Neural progenitor cell (in vitro differentiated cells): ENCODE measurements around the gene STRAP. TPM values are rescaled to one million over a fixed set of nuclear protein-coding genes. Genes with fewer than 3 reads are reported as not detected.
"Not testable (repeated sequence)": the region's sequence is repeated elsewhere in the genome, so short reads cannot be mapped to it uniquely, and the experiment has no call there.

Source experiments
- DNase-seq: peaks from one replicate; pipeline ENCODE4 v3.0.0-alpha.2; 2016; ENCODE audit warnings: low spot score
- H2AFZ ChIP-seq: fragments of 200-600 bp; sonication (generic); replicated peaks from 2 replicates; pipeline ENCODE4 v1.6.1; 2016; ENCODE audit warnings: antibody characterized with exemption
- H3F3A ChIP-seq: fragments of 200-600 bp; sonication (generic); 2 replicates; pipeline ENCODE4 v1.6.1; 2016; ENCODE audit warnings: antibody characterized with exemption, low read depth
- H3K27ac ChIP-seq: fragments of 200-600 bp; sonication (generic); 2 replicates; pipeline ENCODE4 v1.5.1; 2016; ENCODE audit warnings: mild to moderate bottlenecking
- H3K27me3 ChIP-seq: fragments of 200-600 bp; sonication (generic); 2 replicates; pipeline ENCODE4 v1.6.1; 2016; ENCODE audit warnings: mild to moderate bottlenecking, moderate library complexity
- H3K36me3 ChIP-seq: fragments of 200-600 bp; sonication (generic); 2 replicates; pipeline ENCODE4 v1.5.1; 2016
- H3K4me1 ChIP-seq: fragments of 200-600 bp; sonication (generic); 2 replicates; pipeline ENCODE4 v1.6.1; 2016; ENCODE audit warnings: mixed run types
- H3K4me2 ChIP-seq: fragments of 200-600 bp; sonication (generic); 2 replicates; pipeline ENCODE4 v1.6.1; 2016
- H3K4me3 ChIP-seq: fragments of 200-600 bp; sonication (generic); 2 replicates; pipeline ENCODE4 v1.5.1; 2016
- H3K79me2 ChIP-seq: fragments of 200-600 bp; sonication (generic); 2 replicates; pipeline ENCODE4 v1.6.1; 2016; ENCODE audit warnings: low read depth
- H3K9ac ChIP-seq: fragments of 200-600 bp; sonication (generic); 2 replicates; pipeline ENCODE4 v1.6.1; 2016
- H3K9me3 ChIP-seq: fragments of 200-600 bp; sonication (generic); 2 replicates; pipeline ENCODE4 v1.5.1; 2016; ENCODE audit warnings: low read depth
- H4K20me1 ChIP-seq: fragments of 200-600 bp; sonication (generic); 2 replicates; pipeline ENCODE4 v1.6.1; 2016; ENCODE audit warnings: low read depth
- H3K27ac Mint-ChIP-seq: 3 replicates; pipeline ENCODE4 v1.8.0; 2021; ENCODE audit warnings: mixed read lengths
- H3K27me3 Mint-ChIP-seq: 2 replicates; pipeline ENCODE4 v1.8.0; 2022; ENCODE audit warnings: low read depth, mild to moderate bottlenecking, inconsistent platforms, moderate library complexity, mixed read lengths; ENCODE audit not compliant: insufficient read depth
- H3K36me3 Mint-ChIP-seq: 3 replicates; pipeline ENCODE4 v1.8.0; 2021; ENCODE audit warnings: mixed read lengths
- H3K4me1 Mint-ChIP-seq: 3 replicates; pipeline ENCODE4 v1.8.0; 2021; ENCODE audit warnings: mixed read lengths
- H3K4me3 Mint-ChIP-seq: 3 replicates; pipeline ENCODE4 v1.8.0; 2021; ENCODE audit warnings: mild to moderate bottlenecking, moderate library complexity, mixed read lengths
- H3K9me3 Mint-ChIP-seq: 3 replicates; pipeline ENCODE4 v1.8.0; 2020; ENCODE audit warnings: mixed read lengths
- CTCF ChIP-seq: fragments of 200-600 bp; sonication (generic); IDR thresholded peaks from 2 replicates; pipeline ENCODE4 v1.5.1; 2017; ENCODE audit warnings: antibody characterized with exemption, mild to moderate bottlenecking
- EZH2 ChIP-seq: fragments of 200-600 bp; sonication (generic); IDR thresholded peaks from 2 replicates; pipeline ENCODE4 v1.6.1; 2017; ENCODE audit warnings: antibody characterized with exemption, mild to moderate bottlenecking, moderate library complexity
- EZH2phosphoT487 ChIP-seq: fragments of 200-600 bp; sonication (generic); IDR thresholded peaks from 2 replicates; pipeline ENCODE4 v1.6.1; 2017; ENCODE audit warnings: antibody characterized with exemption
- total RNA-seq: library from RNA; depleted of rRNA; stranded (reverse); fragments of >200 nt; gene quantifications from 2 replicates; pipeline ENCODE4 v1.2.3, GENCODE V29; 2015; ENCODE audit warnings: low replicate concordance

The STRAP gene
- total RNA-seq, 1 donor from 2014 or later = 303 TPM

DNA sequence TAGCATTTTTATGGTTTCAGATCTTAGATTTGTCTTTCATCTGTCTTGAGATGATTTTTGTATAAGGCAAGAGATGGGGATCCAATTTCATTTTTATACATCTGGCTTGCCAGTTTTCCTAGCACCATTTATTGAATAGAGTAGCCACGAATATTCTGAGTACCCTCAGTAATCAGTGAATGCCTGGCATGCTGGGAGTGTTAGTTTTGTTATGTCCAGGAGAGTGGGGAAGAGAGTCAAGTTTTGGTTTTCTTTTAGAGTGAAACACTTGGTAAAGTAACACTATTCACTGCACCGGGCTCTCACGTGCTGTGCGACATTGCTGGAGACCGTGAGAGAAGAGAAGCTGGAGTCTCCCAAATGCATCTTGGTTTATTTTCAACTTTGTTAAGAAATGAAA lies 60.3 kb downstream of the STRAP start:
- no peak for TF ChIP-seq CTCF
- TF ChIP-seq EZH2 = no peak
- TF ChIP-seq EZH2phosphoT487 = no peak
- Mint-ChIP-seq H3K9me3 (peaks cover 61% of the 10 kb centered on the region), H3K36me3 (peaks cover 25% of the 10 kb centered on the region), H3K27ac (no peak overlapping the region), H3K4me1 (no peaks in the 10 kb centered on the region), H3K27me3 (no peaks in the 10 kb centered on the region), H3K4me3 (no peak overlapping the region)
- no peak overlapping the region for H3K27ac ChIP-seq
- no peaks in the 10 kb centered on the region for H3K27me3 ChIP-seq
- no peaks in the 10 kb centered on the region for H3F3A ChIP-seq
- H3K4me1 ChIP-seq = no peaks in the 10 kb centered on the region
- H3K36me3 ChIP-seq = no peaks in the 10 kb centered on the region
- H2AFZ ChIP-seq = no peak overlapping the region
- no peak for DNase-seq
- no peaks in the 10 kb centered on the region for H3K9me3 ChIP-seq
- H3K4me3 ChIP-seq = no peak overlapping the region
- H3K9ac ChIP-seq = no peak overlapping the region
- no peak overlapping the region for H3K4me2 ChIP-seq
- H4K20me1 ChIP-seq = no peaks in the 10 kb centered on the region
- peaks cover 56% of the 10 kb centered on the region for H3K79me2 ChIP-seq

GRCh38 chr12:15943519-15943918 lies 61.3 kb downstream of the STRAP start:
- not testable (repeated sequence) for H3K36me3 ChIP-seq, H3K27ac Mint-ChIP-seq, H3K9me3 ChIP-seq, H4K20me1 ChIP-seq, H2AFZ ChIP-seq, DNase-seq, H3K4me3 Mint-ChIP-seq, H3K27ac ChIP-seq, H3K9ac ChIP-seq, H3K4me3 ChIP-seq, H3K4me1 Mint-ChIP-seq, H3K27me3 Mint-ChIP-seq, H3F3A ChIP-seq, H3K4me1 ChIP-seq, H3K27me3 ChIP-seq, H3K4me2 ChIP-seq
- Mint-ChIP-seq H3K36me3 (peaks cover 29% of the 10 kb centered on the region), H3K9me3 (peaks cover 70% of the 10 kb centered on the region)
- peaks cover 66% of the 10 kb centered on the region for H3K79me2 ChIP-seq

- not testable (repeated sequence) for H3K27me3 Mint-ChIP-seq, H3K27ac ChIP-seq, H3F3A ChIP-seq, H3K4me3 ChIP-seq, DNase-seq, H3K4me1 ChIP-seq, H3K36me3 ChIP-seq, H3K27me3 ChIP-seq, H3K4me1 Mint-ChIP-seq, H3K9me3 ChIP-seq, H4K20me1 ChIP-seq, H3K9ac ChIP-seq, H3K4me3 Mint-ChIP-seq, H2AFZ ChIP-seq, H3K4me2 ChIP-seq, H3K27ac Mint-ChIP-seq
- H3K79me2 ChIP-seq = peaks cover 47% of the 10 kb centered on the region
- Mint-ChIP-seq H3K36me3 (peaks cover 18% of the 10 kb centered on the region), H3K9me3 (peaks cover 50% of the 10 kb centered on the region)
Measured at GRCh38 chr12:15948461-15948860, 66.3 kb downstream of the STRAP start.

Other genes starting within 250 kb of the STRAP start
- 9.8 and 17.0 TPM in 2 replicates for gene EPS8, start 93.0 kb upstream of the STRAP start, total RNA-seq
- 64.6 and 91.2 TPM in 2 replicates for gene DERA, start 28.9 kb downstream of the STRAP start, total RNA-seq